ENCODE data around the gene ZNF625. TPM values are rescaled to one million over a fixed set of nuclear protein-coding genes. Genes with fewer than 3 reads are reported as not detected.

Gene ZNF625
- total RNA-seq, 1 donor from 2014 or later, result 6.6 TPM

- Histone ChIP-seq H3K27me3 (ENCODE audit: control insufficient read depth, insufficient read depth, low read length) (no peaks in the 10 kb centered on the region), H3K4me3 (ENCODE audit: low read depth, low read length) (peak overlapping the region; percentile 57), H3K36me3 (ENCODE audit: control insufficient read depth, insufficient read depth, low read length) (no peaks in the 10 kb centered on the region)
- TF ChIP-seq CTCF (IDR thresholded peaks at IDR 0.05; ENCODE audit: insufficient read depth, low read length, poor library complexity, severe bottlenecking), result no peak
- DNase-seq (ENCODE audit: low read depth), result peak; percentile 25
These were observed 38.5 kb upstream of the ZNF625 start for GRCh38 chr19:12194827-12195731.

GRCh38 chr19:12187625-12188024 lies 31.1 kb upstream of the ZNF625 start:
- no peaks in the 10 kb centered on the region for H3K36me3 ChIP-seq (ENCODE audit: control insufficient read depth, insufficient read depth, low read length)
- TF ChIP-seq CTCF (IDR thresholded peaks at IDR 0.05; ENCODE audit: insufficient read depth, low read length, poor library complexity, severe bottlenecking), result no peak
- H3K27me3 ChIP-seq (ENCODE audit: control insufficient read depth, insufficient read depth, low read length), result no peaks in the 10 kb centered on the region
- no peak overlapping the region for H3K4me3 ChIP-seq (ENCODE audit: low read depth, low read length)
- DNase-seq (ENCODE audit: low read depth), result no peak

- Histone ChIP-seq H3K36me3 (ENCODE audit: control insufficient read depth, insufficient read depth, low read length) (no peaks in the 10 kb centered on the region), H3K4me3 (ENCODE audit: low read depth, low read length) (no peak overlapping the region), H3K27me3 (ENCODE audit: control insufficient read depth, insufficient read depth, low read length) (no peaks in the 10 kb centered on the region)
- DNase-seq (ENCODE audit: low read depth), result no peak
- TF ChIP-seq CTCF (IDR thresholded peaks at IDR 0.05; ENCODE audit: insufficient read depth, low read length, poor library complexity, severe bottlenecking), result no peak
These were observed 23.8 kb upstream of the ZNF625 start for GRCh38 chr19:12180377-12180776.

- no peak for TF ChIP-seq CTCF (IDR thresholded peaks at IDR 0.05; ENCODE audit: insufficient read depth, low read length, poor library complexity, severe bottlenecking)
- Histone ChIP-seq H3K4me3 (ENCODE audit: low read depth, low read length) (no peak overlapping the region), H3K36me3 (ENCODE audit: control insufficient read depth, insufficient read depth, low read length) (no peaks in the 10 kb centered on the region), H3K27me3 (ENCODE audit: control insufficient read depth, insufficient read depth, low read length) (no peaks in the 10 kb centered on the region)
- DNase-seq (ENCODE audit: low read depth), result no peak
These were observed 10.1 kb upstream of the ZNF625 start for GRCh38 chr19:12166626-12167025.

- H3K27me3 ChIP-seq (ENCODE audit: control insufficient read depth, insufficient read depth, low read length), result no peaks in the 10 kb centered on the region
- peak overlapping the region; percentile 80 for H3K4me3 ChIP-seq (ENCODE audit: low read depth, low read length)
- H3K36me3 ChIP-seq (ENCODE audit: control insufficient read depth, insufficient read depth, low read length), result no peaks in the 10 kb centered on the region
- TF ChIP-seq CTCF (IDR thresholded peaks at IDR 0.05; ENCODE audit: insufficient read depth, low read length, poor library complexity, severe bottlenecking), result no peak
- no peak for DNase-seq (ENCODE audit: low read depth)
These were observed 7.3 kb upstream of the ZNF625 start for GRCh38 chr19:12163826-12164225.

Data from kidney epithelial cell (primary cell).